Forelimb muscle (tissue), 1 donor: ENCODE results near the gene CNOT3. TPM values are rescaled to one million over a fixed set of nuclear protein-coding genes. Genes with fewer than 3 reads are reported as not detected.
"Not testable (repeated sequence)": the region's sequence is repeated elsewhere in the genome, so short reads cannot be mapped to it uniquely, and the experiment has no call there.

Source experiments
- DNase-seq: peaks from one replicate; pipeline ENCODE4 v3.0.0-alpha.2; 2013; ENCODE audit warnings: low read depth
- polyA plus RNA-seq: library from polyadenylated mRNA; unstranded; fragments of 120-200 nt; gene quantifications from one replicate; pipeline ENCODE4 v1.2.1, GENCODE V29; 2013; ENCODE audit not compliant: insufficient read length

Gene CNOT3
- 36.9 TPM for polyA plus RNA-seq

GRCh38 chr19:54137699-54138488 lies at the start of gene CNOT3:
TSS of gene CNOT3 (plus strand) at chr19:54137762. CDS start at chr19:54142979, 5,217 bp downstream.
- no peak for DNase-seq

GRCh38 chr19:54094426-54095000 lies 43.0 kb upstream of the CNOT3 start:
- DNase-seq: no peak

GRCh38 chr19:54095136-54095858 lies 42.3 kb upstream of the CNOT3 start:
- no peak for DNase-seq

- not testable (repeated sequence) for DNase-seq
Measured at GRCh38 chr19:54095859-54096616, 41.5 kb upstream of the CNOT3 start.

- no peak for DNase-seq
Measured at GRCh38 chr19:54096617-54097106, 40.9 kb upstream of the CNOT3 start.

- DNase-seq: no peak
Measured at GRCh38 chr19:54099190-54099902, 38.2 kb upstream of the CNOT3 start.

- DNase-seq: not testable (repeated sequence)
Measured at GRCh38 chr19:54099903-54100255, 37.7 kb upstream of the CNOT3 start.

- DNase-seq: no peak
Measured at GRCh38 chr19:54100561-54100960, 37.0 kb upstream of the CNOT3 start, which contains the start of gene OSCAR. TSS of gene OSCAR (minus strand) at chr19:54100803. CDS start at chr19:54100792, 11 bp downstream.

- DNase-seq: peak; percentile 99
Measured at GRCh38 chr19:54102421-54103169, 35.0 kb upstream of the CNOT3 start, which contains the start of gene NDUFA3. TSS of gene NDUFA3 (plus strand) at chr19:54102855. CDS start at chr19:54102879, 24 bp downstream.

- DNase-seq: no peak
Measured at GRCh38 chr19:54104998-54105715, 32.4 kb upstream of the CNOT3 start.

- no peak for DNase-seq
Measured at GRCh38 chr19:54105796-54106195, 31.8 kb upstream of the CNOT3 start.

- DNase-seq: no peak
Measured at GRCh38 chr19:54106716-54107115, 30.8 kb upstream of the CNOT3 start.

- DNase-seq: no peak
Measured at GRCh38 chr19:54107876-54108490, 29.6 kb upstream of the CNOT3 start.

GRCh38 chr19:54108496-54108895 lies 29.1 kb upstream of the CNOT3 start:
- DNase-seq: no peak

- no peak for DNase-seq
Measured at GRCh38 chr19:54109651-54110050, 27.9 kb upstream of the CNOT3 start.

- no peak for DNase-seq
Measured at GRCh38 chr19:54114340-54115108, 23.0 kb upstream of the CNOT3 start.

GRCh38 chr19:54115109-54116063 lies 22.2 kb upstream of the CNOT3 start, which contains the start of the genes PRPF31 and TFPT:
TSS of gene PRPF31 (plus strand) at chr19:54115754. CDS start at chr19:54118279, 2,525 bp downstream.
TSS of gene TFPT (minus strand) at chr19:54115657. CDS start at chr19:54115269, 388 bp downstream.
- peak; percentile 98 for DNase-seq
